ENCODE measurements around the gene SPEN.
"Not testable (repeated sequence)": the region's sequence is repeated elsewhere in the genome, so short reads cannot be mapped to it uniquely, and the experiment has no call there.

SPEN gene

DNA sequence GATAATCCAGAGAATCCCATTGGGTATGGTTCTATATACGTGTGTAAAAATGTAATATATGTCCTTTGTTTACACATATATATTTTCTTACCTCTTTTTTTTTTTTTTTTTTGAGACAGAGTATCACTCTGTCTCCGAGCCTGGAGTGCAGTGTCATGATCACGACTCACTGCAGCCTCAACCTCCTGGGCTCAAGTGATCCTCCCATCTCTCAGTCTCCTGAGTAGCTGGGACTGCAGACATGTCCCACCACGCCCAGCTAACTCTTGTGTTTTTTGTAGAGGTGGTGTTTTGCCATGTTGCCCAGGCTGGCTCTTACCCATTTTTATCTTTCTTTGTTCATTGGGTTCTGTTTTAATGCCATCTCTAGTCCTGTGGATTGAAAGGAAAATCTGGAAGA lies 68.9 kb downstream of the SPEN start:
- no peak for DNase-seq
- Histone ChIP-seq H4K8ac (ENCODE audit: low read depth, low read length) (no peak overlapping the region), H3K79me2 (ENCODE audit: control insufficient read depth, insufficient read depth, low read length) (no peaks in the 10 kb centered on the region), H3K27ac (ENCODE audit: low read depth, low read length) (no peak overlapping the region), H3K56ac (ENCODE audit: low read length) (no peak overlapping the region), H3K4me2 (ENCODE audit: low read length) (no peak overlapping the region), H2BK120ac (ENCODE audit: low read depth, low read length) (no peak overlapping the region), H3K4me3 (ENCODE audit: low read length) (no peak overlapping the region), H3K27me3 (ENCODE audit: insufficient read depth, low read length, poor library complexity) (no peaks in the 10 kb centered on the region), H3K23ac (ENCODE audit: low read length) (no peak overlapping the region), H2AK5ac (ENCODE audit: low read length) (no peak overlapping the region), H3K18ac (ENCODE audit: low read length) (no peak overlapping the region), H3K79me1 (ENCODE audit: low read length) (no peaks in the 10 kb centered on the region), H3K9ac (ENCODE audit: low read length) (no peak overlapping the region), H3K4me1 (ENCODE audit: control insufficient read depth, low read depth, low read length) (no peaks in the 10 kb centered on the region), H4K5ac (ENCODE audit: low read length) (no peak overlapping the region), H2BK15ac (replicated peaks; ENCODE audit: low read depth) (no peak overlapping the region), H3K36me3 (ENCODE audit: control insufficient read depth, insufficient read depth, low read length) (no peaks in the 10 kb centered on the region), H2BK5ac (ENCODE audit: low read length) (no peak overlapping the region), H3K4ac (ENCODE audit: low read depth, low read length) (no peak overlapping the region)
- WGBS (ENCODE audit: extremely low coverage, insufficient coverage, low lambda C conversion rate), result no CpG with 5 or more reads among the region's 4 CpGs

GRCh38 chr1:15916916-15917315 lies 69.4 kb downstream of the SPEN start:
- H2BK120ac ChIP-seq (ENCODE audit: low read depth, low read length), result no peak overlapping the region
- H3K36me3 ChIP-seq (ENCODE audit: control insufficient read depth, insufficient read depth, low read length), result no peaks in the 10 kb centered on the region
- H4K8ac ChIP-seq (ENCODE audit: low read depth, low read length), result no peak overlapping the region
- H3K27ac ChIP-seq (ENCODE audit: low read depth, low read length), result no peak overlapping the region
- DNase-seq, result no peak
- H3K79me1 ChIP-seq (ENCODE audit: low read length), result no peaks in the 10 kb centered on the region
- H3K18ac ChIP-seq (ENCODE audit: low read length), result no peak overlapping the region
- no peaks in the 10 kb centered on the region for H3K27me3 ChIP-seq (ENCODE audit: insufficient read depth, low read length, poor library complexity)
- no peak overlapping the region for H3K4me2 ChIP-seq (ENCODE audit: low read length)
- no peak overlapping the region for H2BK15ac ChIP-seq (replicated peaks; ENCODE audit: low read depth)
- H3K79me2 ChIP-seq (ENCODE audit: control insufficient read depth, insufficient read depth, low read length), result no peaks in the 10 kb centered on the region
- no peak overlapping the region for H3K9ac ChIP-seq (ENCODE audit: low read length)
- no peak overlapping the region for H4K5ac ChIP-seq (ENCODE audit: low read length)
- H3K56ac ChIP-seq (ENCODE audit: low read length), result no peak overlapping the region
- no peak overlapping the region for H2BK5ac ChIP-seq (ENCODE audit: low read length)
- H3K23ac ChIP-seq (ENCODE audit: low read length), result no peak overlapping the region
- H2AK5ac ChIP-seq (ENCODE audit: low read length), result no peak overlapping the region
- no peaks in the 10 kb centered on the region for H3K4me1 ChIP-seq (ENCODE audit: control insufficient read depth, low read depth, low read length)
- no peak overlapping the region for H3K4ac ChIP-seq (ENCODE audit: low read depth, low read length)
- no CpG with 5 or more reads among the region's 7 CpGs for WGBS (ENCODE audit: extremely low coverage, insufficient coverage, low lambda C conversion rate)
- no peak overlapping the region for H3K4me3 ChIP-seq (ENCODE audit: low read length)

GRCh38 chr1:15918962-15919715 lies 71.6 kb downstream of the SPEN start:
- H2BK15ac ChIP-seq (replicated peaks; ENCODE audit: low read depth), result no peak overlapping the region
- no peak overlapping the region for H3K4me2 ChIP-seq (ENCODE audit: low read length)
- H3K9ac ChIP-seq (ENCODE audit: low read length), result no peak overlapping the region
- H3K4me1 ChIP-seq (ENCODE audit: control insufficient read depth, low read depth, low read length), result no peaks in the 10 kb centered on the region
- no peak overlapping the region for H3K4ac ChIP-seq (ENCODE audit: low read depth, low read length)
- no peak overlapping the region for H3K18ac ChIP-seq (ENCODE audit: low read length)
- no peak overlapping the region for H2BK5ac ChIP-seq (ENCODE audit: low read length)
- no peaks in the 10 kb centered on the region for H3K79me1 ChIP-seq (ENCODE audit: low read length)
- no CpG with 5 or more reads among the region's 11 CpGs for WGBS (ENCODE audit: extremely low coverage, insufficient coverage, low lambda C conversion rate)
- no peaks in the 10 kb centered on the region for H3K27me3 ChIP-seq (ENCODE audit: insufficient read depth, low read length, poor library complexity)
- DNase-seq, result peak; percentile 47
- no peak overlapping the region for H3K56ac ChIP-seq (ENCODE audit: low read length)
- no peak overlapping the region for H2BK120ac ChIP-seq (ENCODE audit: low read depth, low read length)
- no peak overlapping the region for H4K5ac ChIP-seq (ENCODE audit: low read length)
- H3K36me3 ChIP-seq (ENCODE audit: control insufficient read depth, insufficient read depth, low read length), result no peaks in the 10 kb centered on the region
- H2AK5ac ChIP-seq (ENCODE audit: low read length), result no peak overlapping the region
- no peaks in the 10 kb centered on the region for H3K79me2 ChIP-seq (ENCODE audit: control insufficient read depth, insufficient read depth, low read length)
- H4K8ac ChIP-seq (ENCODE audit: low read depth, low read length), result no peak overlapping the region
- H3K4me3 ChIP-seq (ENCODE audit: low read length), result no peak overlapping the region
- H3K27ac ChIP-seq (ENCODE audit: low read depth, low read length), result no peak overlapping the region
- H3K23ac ChIP-seq (ENCODE audit: low read length), result no peak overlapping the region

DNA sequence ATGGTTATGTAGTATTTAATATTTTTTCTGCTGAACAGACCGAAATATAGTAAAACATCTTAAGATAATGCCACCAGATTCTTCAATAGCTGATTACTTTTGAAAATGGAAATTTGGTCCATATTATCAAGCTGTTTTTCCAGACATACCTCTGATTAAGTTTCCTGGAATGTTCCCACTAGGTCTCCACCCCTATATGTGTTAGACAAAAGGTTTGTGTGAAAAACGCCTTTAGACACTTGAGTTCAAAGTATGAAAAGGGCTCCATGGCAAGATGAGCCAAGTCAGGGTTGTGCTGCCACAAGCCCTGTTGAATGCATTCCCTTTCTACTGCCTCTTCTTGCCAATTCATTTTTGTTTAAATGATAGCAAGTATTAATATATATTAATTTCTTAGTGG lies 75.7 kb downstream of the SPEN start:
- H3K9ac ChIP-seq (ENCODE audit: low read length), result no peak overlapping the region
- no peak overlapping the region for H3K18ac ChIP-seq (ENCODE audit: low read length)
- no peak for DNase-seq
- H3K4ac ChIP-seq (ENCODE audit: low read depth, low read length), result no peak overlapping the region
- H3K27ac ChIP-seq (ENCODE audit: low read depth, low read length), result no peak overlapping the region
- no peak overlapping the region for H2BK5ac ChIP-seq (ENCODE audit: low read length)
- H3K36me3 ChIP-seq (ENCODE audit: control insufficient read depth, insufficient read depth, low read length), result peaks cover 3% of the 10 kb centered on the region
- H3K4me3 ChIP-seq (ENCODE audit: low read length), result no peak overlapping the region
- H3K79me1 ChIP-seq (ENCODE audit: low read length), result no peaks in the 10 kb centered on the region
- no peaks in the 10 kb centered on the region for H3K4me1 ChIP-seq (ENCODE audit: control insufficient read depth, low read depth, low read length)
- H4K8ac ChIP-seq (ENCODE audit: low read depth, low read length), result no peak overlapping the region
- H2BK15ac ChIP-seq (replicated peaks; ENCODE audit: low read depth), result no peak overlapping the region
- no peaks in the 10 kb centered on the region for H3K79me2 ChIP-seq (ENCODE audit: control insufficient read depth, insufficient read depth, low read length)
- no peak overlapping the region for H3K23ac ChIP-seq (ENCODE audit: low read length)
- no peak overlapping the region for H3K56ac ChIP-seq (ENCODE audit: low read length)
- no CpG with 5 or more reads among the region's 2 CpGs for WGBS (ENCODE audit: extremely low coverage, insufficient coverage, low lambda C conversion rate)
- H3K27me3 ChIP-seq (ENCODE audit: insufficient read depth, low read length, poor library complexity), result no peaks in the 10 kb centered on the region
- no peak overlapping the region for H2BK120ac ChIP-seq (ENCODE audit: low read depth, low read length)
- H4K5ac ChIP-seq (ENCODE audit: low read length), result no peak overlapping the region
- no peak overlapping the region for H2AK5ac ChIP-seq (ENCODE audit: low read length)
- no peak overlapping the region for H3K4me2 ChIP-seq (ENCODE audit: low read length)

DNA sequence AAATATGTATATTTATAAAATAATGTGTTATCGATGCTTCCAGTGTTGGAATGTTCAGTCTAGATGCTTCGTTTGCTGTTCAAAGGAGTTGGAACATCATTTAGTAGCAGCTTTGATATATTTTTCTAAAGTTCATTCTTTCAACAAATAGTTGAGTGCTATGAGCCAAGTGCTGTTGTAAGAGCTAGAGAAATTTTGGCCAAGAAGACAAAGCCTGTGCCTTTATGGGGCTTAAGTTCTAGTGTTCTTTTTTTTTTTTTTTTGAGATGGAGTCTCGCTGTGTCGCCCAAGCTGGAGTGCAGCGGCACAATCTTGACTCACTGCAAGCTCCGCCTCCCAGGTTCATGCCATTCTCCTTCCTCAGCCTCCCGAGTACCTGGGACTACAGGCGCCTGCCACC lies 78.9 kb downstream of the SPEN start:
- not testable (repeated sequence) for DNase-seq; H3K4me2 ChIP-seq (ENCODE audit: low read length); H3K27me3 ChIP-seq (ENCODE audit: insufficient read depth, low read length, poor library complexity); H3K4me1 ChIP-seq (ENCODE audit: control insufficient read depth, low read depth, low read length); H3K27ac ChIP-seq (ENCODE audit: low read depth, low read length); H2BK15ac ChIP-seq (replicated peaks; ENCODE audit: low read depth); H3K79me1 ChIP-seq (ENCODE audit: low read length); H2BK120ac ChIP-seq (ENCODE audit: low read depth, low read length); H2BK5ac ChIP-seq (ENCODE audit: low read length); H3K4ac ChIP-seq (ENCODE audit: low read depth, low read length); H3K79me2 ChIP-seq (ENCODE audit: control insufficient read depth, insufficient read depth, low read length); H3K4me3 ChIP-seq (ENCODE audit: low read length); H3K9ac ChIP-seq (ENCODE audit: low read length); H3K18ac ChIP-seq (ENCODE audit: low read length); H4K5ac ChIP-seq (ENCODE audit: low read length); H3K23ac ChIP-seq (ENCODE audit: low read length); H3K56ac ChIP-seq (ENCODE audit: low read length); H4K8ac ChIP-seq (ENCODE audit: low read depth, low read length); H2AK5ac ChIP-seq (ENCODE audit: low read length)
- no CpG with 5 or more reads among the region's 8 CpGs for WGBS (ENCODE audit: extremely low coverage, insufficient coverage, low lambda C conversion rate)
- H3K36me3 ChIP-seq (ENCODE audit: control insufficient read depth, insufficient read depth, low read length), result peaks cover 19% of the 10 kb centered on the region
